HepG2 (cell line): Measurements from ENCODE around the gene TBL3. TPM values are rescaled to one million over a fixed set of nuclear protein-coding genes. Genes with fewer than 3 reads are reported as not detected.

Experiments
- ATAC-seq: fragments of 200-7000 bp; cut with Tn5 transposase; 3 replicates; pipeline ENCODE4 v1.9.1; 2020; ENCODE audit warnings: mild to moderate bottlenecking, moderate library complexity
- BruUV-seq: library from RNA; stranded (reverse); fragments of 400-500 nt; replicated peaks from 2 replicates; lab custom pipeline; 2021; lab: Mats Ljungman, UMichigan
- CTCF ChIA-PET: fragments of 300-600 bp; formaldehyde crosslinking; extraction: SDS; loops from one replicate; lab custom pipeline; 2021; ENCODE audit warnings: low total read pairs, inconsistent platforms, low intra/inter-chr PET ratio; lab: Yijun Ruan, JAX
- POLR2A ChIA-PET: fragments of 350-600 bp; sonication (Branson Sonifier 250); formaldehyde crosslinking; loops from one replicate; lab custom pipeline; 2020; ENCODE audit warnings: antibody characterized with exemption, inconsistent platforms; lab: Yijun Ruan, JAX
- DNase-seq: peaks from one replicate; pipeline ENCODE4 v3.0.0-alpha.2; 2015; ENCODE audit warnings: low spot score
- FAIRE-seq: peaks from 3 replicates; lab custom pipeline; 2011; peaks lifted over from hg19 to GRCh38; lab: Jason Lieb, UNC
- H2AFZ ChIP-seq: one replicate; pipeline ENCODE4 v1.6.1; 2011; ENCODE audit warnings: low read length, inconsistent platforms
- H3K27ac ChIP-seq: fragments of 300-600 bp; 3 replicates; pipeline ENCODE4 v1.8.0; 2011; ENCODE audit warnings: mixed run types, mild to moderate bottlenecking, mixed read lengths, low read length, inconsistent platforms; ENCODE audit not compliant: insufficient read depth; ENCODE audit errors: extremely low read length
- H3K27me3 ChIP-seq, 2 experiments: fragments of 200-600 bp in 1 of 2; 2 replicates in 1 of 2; 3 replicates in 1 of 2; pipeline versions ENCODE4 v1.6.0 to v1.8.0; 2011; ENCODE audit warnings: low read length in 2 of 2, mild to moderate bottlenecking in 2 of 2, moderate library complexity in 2 of 2, inconsistent platforms in 1 of 2; ENCODE audit not compliant: insufficient read depth in 2 of 2, control insufficient read depth in 1 of 2
- H3K36me3 ChIP-seq, 2 experiments: fragments of 200-600 bp in 1 of 2; replicated peaks in 1 of 2; 2 replicates in 1 of 2; 3 replicates in 1 of 2; pipeline versions ENCODE4 v1.5.1 to v1.8.0; 2011; ENCODE audit warnings: low read length in 2 of 2, inconsistent platforms in 1 of 2; ENCODE audit not compliant: insufficient read depth in 2 of 2, control insufficient read depth in 1 of 2
- H3K4me1 ChIP-seq: 2 replicates; pipeline ENCODE4 v1.5.1; 2012; ENCODE audit warnings: low read length, inconsistent platforms; ENCODE audit not compliant: insufficient read depth
- H3K4me2 ChIP-seq: 2 replicates; pipeline ENCODE4 v1.6.0; 2011; ENCODE audit warnings: low read depth, low read length, inconsistent platforms
- H3K4me3 ChIP-seq, 3 experiments: fragments of 200-600 bp in 1 of 3; sonication (generic), shearing (Covaris generic) in 1 of 3; replicated peaks in 1 of 3; 2 replicates each; pipeline ENCODE4 v1.5.1; 2011 to 2016; ENCODE audit warnings: low read length in 3 of 3, inconsistent platforms in 2 of 3, low read depth in 2 of 3, mild to moderate bottlenecking in 2 of 3, control low read depth in 1 of 3, mixed read lengths in 1 of 3; ENCODE audit not compliant: insufficient read depth in 1 of 3
- H3K79me2 ChIP-seq: one replicate; pipeline ENCODE4 v1.6.1; 2011; ENCODE audit warnings: low read length, inconsistent platforms; ENCODE audit not compliant: insufficient read depth
- H3K9ac ChIP-seq: 2 replicates; pipeline ENCODE4 v1.6.0; 2011; ENCODE audit warnings: mild to moderate bottlenecking, low read depth, low read length, inconsistent platforms; ENCODE audit not compliant: insufficient read depth
- H3K9me3 ChIP-seq: 2 replicates; pipeline ENCODE4 v1.5.1; 2012; ENCODE audit warnings: mild to moderate bottlenecking, low read length
- H4K20me1 ChIP-seq: 2 replicates; pipeline ENCODE4 v1.6.0; 2011; ENCODE audit warnings: inconsistent platforms, mild to moderate bottlenecking, low read length, moderate library complexity; ENCODE audit not compliant: insufficient read depth
- CC2D1A ChIP-seq: sonication (generic); formaldehyde crosslinking; IDR thresholded peaks from 2 replicates; pipeline ENCODE4 v1.8.1; 2023; ENCODE audit warnings: mild to moderate bottlenecking, missing genetic modification reagents
- HIC2 ChIP-seq: sonication (generic); formaldehyde crosslinking; IDR thresholded peaks from 2 replicates; pipeline ENCODE4 v1.9.0; 2022; ENCODE audit warnings: low read depth, missing genetic modification reagents
- PCBP1 ChIP-seq: fragments of 200-400 bp; formaldehyde crosslinking; IDR thresholded peaks from 2 replicates; pipeline ENCODE4 v1.6.1; 2017; ENCODE audit warnings: mild to moderate bottlenecking, low read depth, low read length, borderline replicate concordance
- ZNF883 ChIP-seq: sonication (generic); formaldehyde crosslinking; IDR thresholded peaks from 2 replicates; pipeline ENCODE4 v1.5.1; 2020; ENCODE audit warnings: mild to moderate bottlenecking, missing genetic modification reagents; ENCODE audit errors: not compliant biosample characterization
- WGBS: methylation state at CpG from one replicate; pipeline ENCODE4 v1.1.6; 2017; ENCODE audit warnings: low lambda C conversion rate; 5-methylcytosine and 5-hydroxymethylcytosine counted together
- in situ Hi-C: cut with HindIII; loops from 2 replicates; pipeline ENCODE4 v1.10.0; 2017; ENCODE audit warnings: low pct_unique_long_range_greater_than_20kb; ENCODE audit not compliant: extremely low pct_ligation_motif_present
- intact Hi-C: fragments of 100-400 bp; cut with micrococcal nuclease; formaldehyde crosslinking; loops from one replicate; pipeline ENCODE4 v1.10.0; 2022; ENCODE audit not compliant: unreplicated experiment
- polyA plus RNA-seq, 8 experiments: library from polyadenylated mRNA; depleted of rRNA in 3 of 8; stranded (reverse) in 7 of 8; unstranded in 1 of 8; fragments of >200 nt; fragmentation: Illumina TruSeq in 4 of 8; extraction: Trizol in 4 of 8; gene quantifications; 2 replicates each; pipeline versions ENCODE4 v1.2.1 to v1.2.3, GENCODE V29; 2011 to 2016; ENCODE audit warnings: low read depth in 4 of 8, missing spikeins in 1 of 8, mixed read lengths in 1 of 8; ENCODE audit not compliant: insufficient read depth in 1 of 8
- total RNA-seq, 5 experiments: library from RNA; depleted of rRNA; stranded (reverse); fragments of >200 nt; fragmentation: Illumina TruSeq; extraction: Trizol; gene quantifications; 2 replicates each; pipeline ENCODE4 v1.2.3, GENCODE V29; 2016; ENCODE audit warnings: low read depth in 1 of 5

The TBL3 gene
- total and polyA plus RNA-seq, 2 of the 13 experiments (the other 11 are each of a cell fraction or from before 2014, with no cell fraction given): 16.8 to 38.0 TPM

- H3K9ac ChIP-seq: no peak overlapping the region
- peaks cover 74% of the 10 kb centered on the region for H3K4me1 ChIP-seq
- BruUV-seq: no TSS peak
- no peak overlapping the region for H3K4me2 ChIP-seq
- FAIRE-seq (no peak), DNase-seq (no peak), ATAC-seq (no peak)
- H3K79me2 ChIP-seq: no peaks in the 10 kb centered on the region
- POLR2A ChIA-PET: interaction anchor here (1.7 kb wide), 1 partner anchor 11 kb away, joined by 8 read pairs; no protein-coding TSS in a partner anchor
- H3K27ac ChIP-seq: no peak overlapping the region
- 0 out of 2 replicates have a peak, but pooled peaks have one; percentile 68 for TF ChIP-seq PCBP1
- no peak for TF ChIP-seq ZNF883 (CRISPR knock-in tag)
- 0 out of 2 replicates have a peak, but pooled peaks have one; percentile 3 for TF ChIP-seq HIC2 (CRISPR knock-in tag)
- TF ChIP-seq CC2D1A: no peak
- CTCF ChIA-PET: interaction anchor here (1.2 to 2.2 kb wide), 3 partner anchors 46 to 118 kb away, joined by 3 to 22 read pairs (median 8); no protein-coding TSS in a partner anchor
- in situ Hi-C loops (no loop called here), intact Hi-C loops (no loop called here)
- no peaks in the 10 kb centered on the region for H3K36me3 ChIP-seq
- peaks cover 3 to 6% of the 10 kb centered on the region in 2 experiments; a peak in 2 of 5 replicates for H3K27me3 ChIP-seq
- H3K9me3 ChIP-seq: no peaks in the 10 kb centered on the region
- no peak overlapping the region for H3K4me3 ChIP-seq
- no peak overlapping the region for H2AFZ ChIP-seq
- H4K20me1 ChIP-seq: no peaks in the 10 kb centered on the region
- WGBS: 79% methylated on average over 9 of the region's 10 CpGs
These were observed 41.5 kb upstream of the TBL3 start for GRCh38 chr16:1930338-1930720.
